PC-3 (cell line): ENCODE measurements around the gene NFE2. TPM values are rescaled to one million over a fixed set of nuclear protein-coding genes. Genes with fewer than 3 reads are reported as not detected.

Experiments used
- ATAC-seq: fragments of 200-7000 bp; cut with Tn5 transposase; 2 replicates; pipeline ENCODE4 v1.9.1; 2020; ENCODE audit warnings: mild to moderate bottlenecking, moderate library complexity
- BruUV-seq: library from RNA; stranded (reverse); fragments of 400-500 nt; replicated peaks from 2 replicates; lab custom pipeline; 2021; lab: Mats Ljungman, UMichigan
- CTCF ChIA-PET: fragments of 300-600 bp; sonication (Branson Sonifier 250); formaldehyde crosslinking; loops from one replicate; lab custom pipeline; 2022; ENCODE audit warnings: antibody characterized with exemption; lab: Charles Lee
- POLR2A ChIA-PET: fragments of 300-600 bp; sonication (Branson Sonifier 250); formaldehyde crosslinking; loops from one replicate; lab custom pipeline; 2022; ENCODE audit warnings: antibody characterized with exemption; ENCODE audit not compliant: unreplicated experiment; lab: Charles Lee
- DNase-seq: peaks from one replicate; pipeline ENCODE4 v3.0.0-alpha.2; 2015
- H2AFZ ChIP-seq: fragments of 300-600 bp; sonication (generic); 2 replicates; pipeline ENCODE4 v1.6.0; 2016; ENCODE audit warnings: antibody characterized with exemption, low read length
- H3F3A ChIP-seq: fragments of 300-600 bp; sonication (generic); one replicate; pipeline ENCODE4 v1.6.0; 2017; ENCODE audit warnings: antibody characterized with exemption, low read length, control low read depth, mild to moderate bottlenecking; ENCODE audit not compliant: unreplicated experiment
- H3K27ac ChIP-seq: fragments of 300-600 bp; sonication (generic); 2 replicates; pipeline ENCODE4 v1.5.1; 2016; ENCODE audit warnings: mild to moderate bottlenecking, low read length
- H3K27me3 ChIP-seq: fragments of 300-600 bp; sonication (generic); 2 replicates; pipeline ENCODE4 v1.6.1; 2016; ENCODE audit warnings: low read length, mixed read lengths
- H3K36me3 ChIP-seq: fragments of 300-600 bp; sonication (generic); 2 replicates; pipeline ENCODE4 v1.6.1; 2016; ENCODE audit warnings: low read depth, mixed run types, low read length, mixed read lengths
- H3K4me1 ChIP-seq: fragments of 300-600 bp; sonication (generic); 2 replicates; pipeline ENCODE4 v1.5.1; 2016; ENCODE audit warnings: low read length; ENCODE audit not compliant: insufficient read depth
- H3K4me2 ChIP-seq: fragments of 300-600 bp; sonication (generic); 2 replicates; pipeline ENCODE4 v1.6.0; 2016; ENCODE audit warnings: low read length
- H3K4me3 ChIP-seq: fragments of 300-600 bp; sonication (generic); 2 replicates; pipeline ENCODE4 v1.5.1; 2016; ENCODE audit warnings: mild to moderate bottlenecking, low read length, mixed read lengths
- H3K79me2 ChIP-seq: fragments of 300-600 bp; sonication (generic); 2 replicates; pipeline ENCODE4 v1.6.1; 2017; ENCODE audit warnings: low read length, mixed read lengths
- H3K9ac ChIP-seq: fragments of 300-600 bp; sonication (generic); 2 replicates; pipeline ENCODE4 v1.6.0; 2016; ENCODE audit warnings: mild to moderate bottlenecking, low read length
- H3K9me2 ChIP-seq: fragments of 300-600 bp; sonication (generic); replicated peaks from 2 replicates; pipeline ENCODE4 v1.6.1; 2016; ENCODE audit warnings: mixed run types, low read length, mixed read lengths
- H3K9me3 ChIP-seq: fragments of 300-600 bp; sonication (generic); 2 replicates; pipeline ENCODE4 v1.6.1; 2016; ENCODE audit warnings: low read length, mixed read lengths
- H4K20me1 ChIP-seq: fragments of 300-600 bp; sonication (generic); 2 replicates; pipeline ENCODE4 v1.6.1; 2016; ENCODE audit warnings: low read length, mixed read lengths
- CTCF ChIP-seq: fragments of 300-600 bp; sonication (generic); conservative IDR thresholded peaks from 2 replicates; pipeline ENCODE4 v1.5.1; 2017; ENCODE audit warnings: antibody characterized with exemption, low read depth, mild to moderate bottlenecking, low read length
- EZH2 ChIP-seq: fragments of 300-600 bp; sonication (generic); IDR thresholded peaks from one replicate; pipeline ENCODE4 v1.6.1; 2017; ENCODE audit warnings: antibody characterized with exemption, mild to moderate bottlenecking, low read length; ENCODE audit not compliant: unreplicated experiment
- EZH2phosphoT487 ChIP-seq: fragments of 300-600 bp; sonication (generic); IDR thresholded peaks from 2 replicates; pipeline ENCODE4 v1.6.1; 2018; ENCODE audit warnings: mild to moderate bottlenecking, antibody characterized with exemption, low read length, borderline replicate concordance
- intact Hi-C: fragments of 100-400 bp; cut with micrococcal nuclease; formaldehyde crosslinking; loops from 2 replicates; pipeline ENCODE4 v1.9.0; 2023
- total RNA-seq: library from RNA; depleted of rRNA; stranded (reverse); fragments of >200 nt; gene quantifications from 2 replicates; pipeline ENCODE4 v1.2.3, GENCODE V29; 2014

Gene NFE2
- total RNA-seq, 1 experiment from 2014 or later: 0.26 TPM

- H3K27me3 ChIP-seq: no peaks in the 10 kb centered on the region
- no peaks in the 10 kb centered on the region for H4K20me1 ChIP-seq
- H3K4me3 ChIP-seq: no peak overlapping the region
- no peaks in the 10 kb centered on the region for H3K9me3 ChIP-seq
- no peaks in the 10 kb centered on the region for H3K9me2 ChIP-seq
- no peak for DNase-seq
- H3K36me3 ChIP-seq: peaks cover 11% of the 10 kb centered on the region; the same call in 1 of the 2 replicates
- ChIA-PET CTCF (no interaction called here), POLR2A (no interaction called here)
- TF ChIP-seq EZH2phosphoT487 (no peak), EZH2 (no peak), CTCF (no peak)
- H2AFZ ChIP-seq: no peak overlapping the region
- ATAC-seq: no peak
- intact Hi-C loops: no loop called here
- H3F3A ChIP-seq: no peaks in the 10 kb centered on the region
- no TSS peak for BruUV-seq
- H3K27ac ChIP-seq: no peak overlapping the region
- no peak overlapping the region for H3K4me2 ChIP-seq
- no peaks in the 10 kb centered on the region for H3K4me1 ChIP-seq
- peaks cover 20% of the 10 kb centered on the region for H3K79me2 ChIP-seq
- no peak overlapping the region for H3K9ac ChIP-seq
Observed at GRCh38 chr12:54270345-54270744, 30.5 kb downstream of the NFE2 start.

GRCh38 chr12:54266852-54267251 lies 34.0 kb downstream of the NFE2 start:
- no peak overlapping the region for H3K4me3 ChIP-seq
- H3K4me1 ChIP-seq: no peaks in the 10 kb centered on the region
- no peak for DNase-seq
- no peaks in the 10 kb centered on the region for H3K79me2 ChIP-seq
- POLR2A ChIA-PET: no interaction called here
- no TSS peak for BruUV-seq
- no peaks in the 10 kb centered on the region for H3K9me3 ChIP-seq
- no peaks in the 10 kb centered on the region for H3K27me3 ChIP-seq
- no peak overlapping the region for H3K27ac ChIP-seq
- no peaks in the 10 kb centered on the region for H3F3A ChIP-seq
- ATAC-seq: no peak
- intact Hi-C loops: no loop called here
- H4K20me1 ChIP-seq: no peaks in the 10 kb centered on the region
- no peak overlapping the region for H3K4me2 ChIP-seq
- no peak overlapping the region for H3K9ac ChIP-seq
- TF ChIP-seq EZH2 (no peak), EZH2phosphoT487 (no peak), CTCF (no peak)
- no peaks in the 10 kb centered on the region for H3K36me3 ChIP-seq
- no peaks in the 10 kb centered on the region for H3K9me2 ChIP-seq
- CTCF ChIA-PET: no interaction called here
- H2AFZ ChIP-seq: no peak overlapping the region

GRCh38 chr12:54265364-54265812 lies 35.4 kb downstream of the NFE2 start:
- no peak overlapping the region for H2AFZ ChIP-seq
- H3K27me3 ChIP-seq: no peaks in the 10 kb centered on the region
- no peak overlapping the region for H3K4me2 ChIP-seq
- ChIA-PET CTCF (no interaction called here), POLR2A (no interaction called here)
- no peaks in the 10 kb centered on the region for H4K20me1 ChIP-seq
- no peaks in the 10 kb centered on the region for H3K9me2 ChIP-seq
- H3K9me3 ChIP-seq: no peaks in the 10 kb centered on the region
- H3K79me2 ChIP-seq: no peaks in the 10 kb centered on the region
- no peak overlapping the region for H3K27ac ChIP-seq
- BruUV-seq: no TSS peak
- no peaks in the 10 kb centered on the region for H3K36me3 ChIP-seq
- no peaks in the 10 kb centered on the region for H3F3A ChIP-seq
- TF ChIP-seq CTCF: no peak
- TF ChIP-seq EZH2phosphoT487: no peak
- no peak for TF ChIP-seq EZH2
- no peak overlapping the region for H3K9ac ChIP-seq
- H3K4me3 ChIP-seq: no peak overlapping the region
- intact Hi-C loops: no loop called here
- DNase-seq: no peak
- no peaks in the 10 kb centered on the region for H3K4me1 ChIP-seq
- no peak for ATAC-seq
